ENCODE data around the gene GRIN3A. TPM values are rescaled to one million over a fixed set of nuclear protein-coding genes. Genes with fewer than 3 reads are reported as not detected.

The GRIN3A gene
- total RNA-seq, 2 donors from 2014 or later: not detected

GRCh38 chr9:101530076-101530711 is 208.3 kb downstream of the GRIN3A start:
- Histone ChIP-seq H3K36me3 (ENCODE audit: control insufficient read depth, insufficient read depth, low read length) (peaks cover under 1% of the 10 kb centered on the region), H3K9me3 (ENCODE audit: control insufficient read depth, low read length) (no peaks in the 10 kb centered on the region), H3K4me3 (ENCODE audit: low read length) (no peak overlapping the region), H3K9ac (ENCODE audit: extremely low read depth, low read length, poor library complexity, severe bottlenecking) (no peak overlapping the region), H3K27ac (ENCODE audit: low read depth, low read length) (no peak overlapping the region), H3K4me1 (ENCODE audit: control insufficient read depth, insufficient read depth, low read length) (peaks cover 3% of the 10 kb centered on the region), H3K27me3 (ENCODE audit: control insufficient read depth, insufficient read depth, low read length, poor library complexity, severe bottlenecking) (no peaks in the 10 kb centered on the region)
- TF ChIP-seq CTCF (conservative IDR thresholded peaks at IDR 0.05): peak; percentile 93
- Mint-ChIP-seq H3K9me3 (no peaks in the 10 kb centered on the region), H3K4me1 (no peaks in the 10 kb centered on the region), H3K27ac (no peak overlapping the region), H3K36me3 (ENCODE audit: low read depth) (no peaks in the 10 kb centered on the region), H3K4me3 (no peak overlapping the region), H3K27me3 (ENCODE audit: insufficient read depth) (peaks cover 2% of the 10 kb centered on the region)
- peak; percentile 89 for DNase-seq
- 30 to 60% methylated on average over 1 to 6 of the region's 6 CpGs for WGBS, 2 experiments (ENCODE audit: insufficient coverage in 1 of 2, insufficient read length in 1 of 2)

DNA sequence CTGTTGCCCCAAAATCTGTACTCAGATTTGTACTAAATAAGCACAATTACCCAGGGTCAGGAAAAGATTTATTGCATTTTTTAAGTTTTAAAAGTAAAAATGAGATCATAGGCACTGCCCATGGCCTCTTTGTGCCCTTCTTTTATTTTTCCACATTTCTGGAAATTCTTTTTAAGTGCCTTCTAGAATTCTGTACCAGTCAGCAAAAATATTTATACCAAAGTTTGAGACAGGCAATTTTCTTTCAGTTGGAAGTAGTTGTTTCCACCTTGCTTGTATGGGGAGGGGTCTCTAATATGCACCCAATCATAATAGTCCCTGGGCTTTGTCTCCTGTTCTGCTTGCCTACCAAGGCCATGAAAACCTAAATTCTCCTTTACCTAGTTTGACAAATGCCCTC is 210.4 kb downstream of the GRIN3A start:
- Mint-ChIP-seq H3K27ac (no peak overlapping the region), H3K4me3 (no peak overlapping the region), H3K4me1 (peaks cover 6% of the 10 kb centered on the region), H3K27me3 (ENCODE audit: insufficient read depth) (peaks cover 2% of the 10 kb centered on the region), H3K36me3 (ENCODE audit: low read depth) (no peaks in the 10 kb centered on the region), H3K9me3 (no peaks in the 10 kb centered on the region)
- Histone ChIP-seq H3K9me3 (ENCODE audit: control insufficient read depth, low read length) (no peaks in the 10 kb centered on the region), H3K9ac (ENCODE audit: extremely low read depth, low read length, poor library complexity, severe bottlenecking) (no peak overlapping the region), H3K36me3 (ENCODE audit: control insufficient read depth, insufficient read depth, low read length) (no peaks in the 10 kb centered on the region), H3K4me3 (ENCODE audit: low read length) (no peak overlapping the region), H3K27ac (ENCODE audit: low read depth, low read length) (no peak overlapping the region), H3K4me1 (ENCODE audit: control insufficient read depth, insufficient read depth, low read length) (peaks cover under 1% of the 10 kb centered on the region), H3K27me3 (ENCODE audit: control insufficient read depth, insufficient read depth, low read length, poor library complexity, severe bottlenecking) (no peaks in the 10 kb centered on the region)
- TF ChIP-seq CTCF (conservative IDR thresholded peaks at IDR 0.05): no peak
- DNase-seq: no peak

DNA sequence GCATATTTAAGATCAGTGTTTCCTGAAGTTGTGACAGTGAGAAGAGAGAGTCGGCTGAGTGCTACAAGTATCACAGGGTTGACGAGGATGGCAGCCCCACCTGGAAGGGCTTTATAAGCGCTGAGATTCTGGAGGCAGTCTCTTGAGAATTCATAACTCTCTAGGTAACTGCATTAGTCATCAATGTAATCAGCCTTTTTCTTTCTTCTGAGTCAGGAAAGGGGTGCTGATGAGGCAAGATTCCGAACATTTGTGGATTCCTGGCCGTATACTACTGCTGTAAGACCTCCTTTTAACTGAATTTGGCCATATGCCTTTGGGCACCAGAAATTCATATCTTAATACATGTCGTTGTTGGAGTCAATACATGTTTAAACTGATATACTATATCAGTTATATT is 211.4 kb downstream of the GRIN3A start:
- no peaks in the 10 kb centered on the region for H3K9me3 ChIP-seq (ENCODE audit: control insufficient read depth, low read length)
- Mint-ChIP-seq H3K9me3 (no peaks in the 10 kb centered on the region), H3K36me3 (ENCODE audit: low read depth) (no peaks in the 10 kb centered on the region), H3K27ac (no peak overlapping the region), H3K4me1 (peaks cover 6% of the 10 kb centered on the region), H3K4me3 (no peak overlapping the region), H3K27me3 (ENCODE audit: insufficient read depth) (peaks cover 2% of the 10 kb centered on the region)
- H3K27me3 ChIP-seq (ENCODE audit: control insufficient read depth, insufficient read depth, low read length, poor library complexity, severe bottlenecking): no peaks in the 10 kb centered on the region
- H3K36me3 ChIP-seq (ENCODE audit: control insufficient read depth, insufficient read depth, low read length): no peaks in the 10 kb centered on the region
- DNase-seq: no peak
- no peak overlapping the region for H3K27ac ChIP-seq (ENCODE audit: low read depth, low read length)
- TF ChIP-seq CTCF (conservative IDR thresholded peaks at IDR 0.05): no peak
- H3K4me3 ChIP-seq (ENCODE audit: low read length): no peak overlapping the region
- H3K4me1 ChIP-seq (ENCODE audit: control insufficient read depth, insufficient read depth, low read length): no peaks in the 10 kb centered on the region
- 91 to 94% methylated on average over 3 to 5 of the region's 6 CpGs for WGBS, 2 experiments (ENCODE audit: insufficient coverage in 1 of 2, insufficient read length in 1 of 2)
- no peak overlapping the region for H3K9ac ChIP-seq (ENCODE audit: extremely low read depth, low read length, poor library complexity, severe bottlenecking)
